RPMI8226 (cell line): ENCODE measurements around the gene KLHL29.
A peak's percentile ranks its signal among the peaks of the same experiment; 100 is the strongest.

ENCODE experiments used
- DNase-seq: peaks from one replicate; pipeline ENCODE4 v3.0.0-alpha.2; 2015

The KLHL29 gene

DNA sequence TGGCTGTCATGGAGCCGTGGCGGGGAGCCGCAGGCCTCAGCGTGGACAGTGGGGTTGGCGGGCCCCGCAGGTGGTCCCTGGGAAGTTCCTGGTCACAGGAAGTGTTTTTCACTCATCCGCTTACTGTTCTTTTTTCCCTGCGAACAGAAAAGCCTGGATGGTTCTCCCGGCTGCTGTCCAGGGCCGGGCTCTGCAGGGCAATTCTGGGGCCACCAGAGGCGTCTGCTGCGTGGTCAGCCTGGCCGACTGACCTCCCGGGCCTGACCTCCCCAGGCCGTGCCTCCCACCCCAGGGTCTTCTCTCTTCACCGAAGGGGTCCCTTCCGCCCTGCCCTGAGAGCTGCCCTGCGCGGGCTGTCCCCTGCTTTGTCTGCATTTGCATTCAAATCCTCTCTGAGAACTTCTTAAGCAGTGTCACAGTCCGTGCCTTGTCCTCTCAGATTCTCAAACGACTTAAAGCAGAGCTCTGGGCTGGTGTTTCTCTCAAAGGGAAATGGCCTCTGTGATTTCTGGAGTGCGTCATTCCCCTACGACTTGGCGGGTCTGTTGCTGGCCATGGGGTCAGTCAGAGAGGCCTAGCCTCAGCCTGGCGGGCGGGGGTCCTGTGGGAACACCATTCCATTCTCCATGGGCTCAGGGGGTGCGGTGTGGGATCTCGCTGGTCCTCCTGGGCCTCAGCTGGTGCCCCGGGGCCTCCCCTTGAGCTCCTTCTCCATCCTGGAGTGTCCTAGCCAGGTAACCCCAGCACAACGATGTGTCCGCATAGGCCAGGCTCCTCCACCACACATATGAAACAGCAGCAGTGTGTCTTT lies 38.3 kb downstream of the KLHL29 start:
- no peak for DNase-seq

DNA sequence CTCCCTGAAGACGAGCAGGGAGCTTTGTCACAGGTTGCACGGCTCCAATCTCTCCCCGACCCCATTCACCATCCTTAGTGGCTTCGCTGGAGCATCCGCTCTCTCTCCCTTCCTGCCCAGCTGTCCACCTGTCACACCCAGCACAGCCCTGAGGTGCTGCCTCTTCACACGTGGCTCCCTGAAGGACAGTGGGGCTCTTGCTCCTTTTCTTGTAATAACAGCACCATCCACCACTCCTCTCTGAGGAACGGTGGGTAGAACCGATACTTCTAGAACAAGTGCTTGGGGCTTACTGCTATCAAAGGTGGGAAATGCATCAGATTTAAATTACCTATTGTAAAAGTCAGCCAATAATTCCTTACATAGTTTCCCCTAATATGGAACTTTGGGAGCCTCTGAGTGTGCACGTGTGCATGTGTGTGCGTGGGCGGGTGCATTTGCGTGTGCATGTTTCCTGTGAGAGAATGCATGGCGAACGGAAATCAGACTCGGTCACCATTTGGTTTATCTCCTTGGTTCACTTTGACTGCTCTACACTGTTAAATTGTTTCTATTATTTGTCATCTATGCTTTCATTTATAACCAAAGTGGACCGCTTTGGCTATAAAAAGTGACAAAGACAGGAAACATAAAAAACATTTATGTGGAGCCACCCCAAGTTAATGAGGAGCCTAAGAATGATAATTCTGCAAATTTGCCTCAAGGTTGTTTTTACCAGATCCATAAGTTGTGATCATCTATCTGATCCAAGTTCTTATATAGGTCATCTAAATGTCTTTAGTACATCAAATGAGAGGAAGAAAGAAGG lies 39.1 kb downstream of the KLHL29 start:
- no peak for DNase-seq

DNA sequence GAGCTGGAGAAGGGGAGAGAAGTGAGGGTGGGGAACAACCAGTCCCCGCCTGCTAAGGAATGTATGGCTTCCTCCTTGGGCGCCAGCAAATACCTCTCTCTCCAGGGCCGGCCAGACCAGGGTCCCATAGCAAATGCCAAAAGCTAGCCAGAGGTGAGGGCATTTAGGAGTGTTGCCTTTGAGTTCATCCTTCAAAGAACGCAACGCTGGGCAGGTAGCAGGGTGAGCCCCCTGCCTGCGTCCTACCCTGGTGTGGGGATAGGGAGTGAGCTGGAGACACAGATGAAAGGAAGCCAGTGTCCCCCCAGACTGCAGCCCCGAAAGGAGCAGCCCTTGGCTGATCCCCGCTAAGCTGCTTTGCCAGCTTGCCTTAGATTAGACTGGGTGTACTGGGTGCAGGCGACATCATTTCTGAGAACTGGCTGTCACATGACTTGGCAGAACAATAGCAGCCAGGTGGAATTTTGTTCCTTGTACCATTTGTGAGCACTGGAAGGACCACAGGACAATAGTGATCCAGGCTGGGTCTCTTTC lies 40.4 kb downstream of the KLHL29 start:
- DNase-seq, result no peak

DNA sequence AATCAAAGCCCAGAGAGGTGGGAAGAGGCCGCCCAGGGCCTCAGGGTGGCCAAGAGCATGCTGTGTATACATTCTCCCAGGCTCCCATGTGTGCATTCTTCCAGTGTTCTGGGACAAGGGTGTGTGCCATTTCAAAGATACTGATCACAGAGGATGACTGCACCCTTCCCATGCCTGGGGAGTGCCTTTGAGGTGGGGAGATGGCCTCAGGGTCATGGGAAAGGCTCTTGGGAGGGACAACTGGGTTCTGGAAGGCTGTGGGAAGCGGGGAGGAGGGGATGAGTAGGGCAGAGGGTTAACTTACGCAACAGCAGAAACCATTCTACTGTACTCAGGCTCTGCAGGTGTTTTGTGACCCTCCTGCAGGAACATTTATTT lies 40.9 kb downstream of the KLHL29 start:
- DNase-seq, result no peak

DNA sequence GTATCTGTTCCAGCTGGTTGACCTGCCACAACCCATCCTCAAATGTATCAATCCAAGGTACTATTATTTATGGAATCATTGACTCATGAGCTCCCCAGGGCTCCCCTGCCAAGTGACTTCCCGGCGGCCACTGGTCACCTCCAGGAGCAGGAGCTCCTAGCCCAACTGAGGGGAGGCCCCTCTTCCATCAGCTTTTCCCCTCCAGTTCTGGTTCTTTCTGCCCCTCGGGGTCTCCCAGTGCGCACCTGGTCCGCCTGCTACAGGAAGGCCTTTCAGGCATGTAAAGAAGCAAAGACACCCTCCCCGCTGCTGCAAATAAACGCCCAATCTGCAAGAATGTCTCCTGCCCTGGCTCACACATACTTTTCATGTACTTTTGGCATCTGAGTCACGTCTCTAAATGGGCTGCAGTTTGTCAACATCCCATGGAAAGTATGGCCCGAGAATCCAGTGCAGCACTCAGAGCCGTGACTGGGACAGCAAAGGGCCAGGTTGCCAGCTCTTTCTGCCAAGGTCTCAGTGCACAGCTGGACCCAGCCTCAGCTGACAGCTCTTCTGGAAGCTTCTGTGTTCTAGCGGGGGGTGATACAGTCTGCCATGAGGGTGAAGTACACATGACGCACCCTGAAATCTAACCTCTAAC lies 41.4 kb downstream of the KLHL29 start:
- no peak for DNase-seq

DNA sequence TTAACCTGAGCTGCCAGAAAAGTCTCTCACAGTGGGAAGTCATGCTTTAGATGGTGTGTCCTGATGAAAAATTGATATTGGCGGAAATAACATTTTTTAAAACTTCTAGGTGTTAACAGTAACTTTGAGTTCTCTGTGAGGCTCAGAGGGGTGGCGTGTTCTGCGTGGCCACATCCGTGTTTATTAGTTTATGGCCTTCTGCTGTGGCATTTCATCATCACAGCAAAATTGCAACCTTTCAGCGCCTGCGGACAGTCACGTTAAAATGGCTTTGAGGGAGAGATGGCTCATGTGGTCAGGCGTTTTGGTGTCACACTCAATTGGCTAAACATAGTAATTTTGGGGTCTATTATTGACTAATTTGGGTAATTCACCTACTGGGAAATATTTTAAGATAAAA lies 42.4 kb downstream of the KLHL29 start:
- no peak for DNase-seq

DNA sequence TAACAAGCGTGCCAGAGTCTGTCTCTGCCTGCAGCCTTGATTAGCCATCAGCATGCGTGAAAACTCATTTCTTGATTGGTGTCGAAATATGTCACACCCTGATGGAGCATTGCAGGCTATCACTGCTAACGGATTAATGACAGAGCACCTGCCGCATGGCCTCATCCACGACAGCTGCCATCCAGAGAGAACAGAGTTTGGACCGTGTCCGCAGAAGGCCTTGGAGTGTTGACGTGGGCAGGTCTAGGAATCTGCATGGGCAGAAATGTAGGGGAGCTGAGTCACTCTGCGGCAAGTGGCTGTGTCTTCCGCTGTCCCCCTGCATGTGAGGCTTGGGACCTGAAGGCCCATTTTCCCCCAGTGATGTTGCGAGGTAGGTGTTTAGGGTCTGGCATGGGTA lies 43.0 kb downstream of the KLHL29 start:
- DNase-seq, result no peak

DNA sequence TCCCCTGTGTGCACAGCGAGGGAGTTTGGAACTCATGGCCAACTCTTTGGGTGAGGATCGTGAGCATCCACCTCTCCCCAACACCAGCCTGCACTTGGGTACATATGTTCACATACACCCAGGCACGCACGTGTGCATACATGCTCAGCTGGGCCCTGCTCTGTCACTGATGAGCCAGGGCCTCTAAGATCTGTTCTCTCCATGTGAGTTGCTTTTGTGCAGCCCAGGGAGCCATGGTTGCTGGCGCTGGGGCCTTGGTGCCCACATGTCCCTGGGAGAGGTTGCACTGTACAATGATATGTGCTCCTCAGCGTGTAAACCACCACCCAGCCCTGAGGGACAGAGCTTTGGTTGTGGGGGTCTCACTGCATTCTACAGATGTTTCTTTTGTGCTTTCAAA lies 44.1 kb downstream of the KLHL29 start:
- DNase-seq, result no peak

DNA sequence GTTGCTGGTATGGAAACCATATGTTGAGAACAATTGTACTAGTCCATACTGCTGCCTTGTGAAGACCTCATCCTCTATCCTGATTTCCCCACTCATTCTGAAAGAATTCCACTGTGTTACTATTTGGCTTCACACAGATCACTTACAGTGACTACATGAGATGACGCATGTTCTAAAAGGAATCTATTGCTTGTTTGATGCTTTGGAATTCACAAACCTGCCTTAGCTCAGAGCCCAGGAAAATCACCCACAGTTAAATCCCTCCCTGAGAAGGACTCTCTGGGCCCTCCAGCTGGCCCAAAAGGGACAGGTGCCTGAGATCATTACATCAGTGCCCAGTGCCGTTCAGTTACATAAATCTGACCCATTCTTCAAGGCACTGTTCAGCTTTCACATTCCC lies 45.3 kb downstream of the KLHL29 start:
- DNase-seq, result no peak

DNA sequence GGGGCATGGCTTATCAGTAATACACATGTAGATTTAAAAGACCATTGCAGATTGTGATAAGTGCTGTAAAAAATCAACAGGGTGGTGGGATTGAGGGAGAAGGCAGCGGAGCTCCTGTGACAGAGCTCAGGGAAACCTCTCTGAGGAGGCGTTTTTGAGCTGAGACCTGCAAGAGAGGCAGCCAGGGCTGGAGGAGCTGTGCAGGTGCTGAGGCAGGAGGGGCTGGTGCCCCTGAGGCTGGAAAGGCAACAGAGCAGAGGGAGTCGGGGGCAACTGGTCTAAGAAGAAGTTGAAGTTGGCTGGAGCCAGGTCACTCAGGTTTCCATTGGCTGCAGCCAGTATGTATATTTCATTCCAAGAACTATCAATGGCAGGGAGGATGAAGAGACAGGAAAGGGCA lies 47.6 kb downstream of the KLHL29 start:
- DNase-seq, result no peak

DNA sequence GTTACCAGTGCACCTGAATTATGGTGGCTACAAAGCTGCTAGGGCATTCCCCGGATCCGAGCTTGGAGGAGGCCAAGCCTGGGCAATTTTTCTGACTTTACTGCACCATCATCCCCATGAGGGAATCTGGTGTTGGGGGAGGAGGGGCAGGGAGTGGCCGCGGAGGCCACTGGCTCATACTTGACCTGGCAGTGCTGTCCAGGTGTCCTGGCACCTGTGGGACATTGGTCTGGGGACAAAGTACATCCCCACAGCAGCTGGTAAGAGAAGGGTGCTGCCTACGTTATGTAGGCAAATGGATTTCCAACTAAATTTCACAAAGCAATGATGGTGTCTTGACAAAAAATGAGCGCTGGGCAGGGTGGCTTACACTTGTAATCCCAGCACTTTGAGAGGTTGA lies 48.3 kb downstream of the KLHL29 start:
- no peak for DNase-seq

DNA sequence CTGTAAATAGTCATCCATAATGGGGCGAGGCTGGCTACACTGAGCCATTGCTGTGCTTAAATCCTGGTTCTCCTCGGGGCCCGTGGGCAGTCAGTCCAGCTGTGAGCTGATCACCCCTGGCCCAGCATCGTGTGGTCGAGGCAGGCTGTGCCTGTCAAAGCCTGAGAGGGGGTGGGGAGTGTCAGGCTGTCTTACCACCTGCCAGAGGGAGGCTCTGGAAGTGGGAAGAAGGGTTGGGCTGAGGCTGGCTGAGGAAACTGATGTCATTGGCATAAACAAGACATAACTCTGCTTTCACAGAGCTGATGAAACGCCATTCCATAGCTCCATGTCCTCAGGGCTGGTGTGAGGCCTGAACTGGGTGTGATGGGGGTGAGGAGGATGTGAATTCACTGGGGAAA lies 49.7 kb downstream of the KLHL29 start:
- no peak for DNase-seq

DNA sequence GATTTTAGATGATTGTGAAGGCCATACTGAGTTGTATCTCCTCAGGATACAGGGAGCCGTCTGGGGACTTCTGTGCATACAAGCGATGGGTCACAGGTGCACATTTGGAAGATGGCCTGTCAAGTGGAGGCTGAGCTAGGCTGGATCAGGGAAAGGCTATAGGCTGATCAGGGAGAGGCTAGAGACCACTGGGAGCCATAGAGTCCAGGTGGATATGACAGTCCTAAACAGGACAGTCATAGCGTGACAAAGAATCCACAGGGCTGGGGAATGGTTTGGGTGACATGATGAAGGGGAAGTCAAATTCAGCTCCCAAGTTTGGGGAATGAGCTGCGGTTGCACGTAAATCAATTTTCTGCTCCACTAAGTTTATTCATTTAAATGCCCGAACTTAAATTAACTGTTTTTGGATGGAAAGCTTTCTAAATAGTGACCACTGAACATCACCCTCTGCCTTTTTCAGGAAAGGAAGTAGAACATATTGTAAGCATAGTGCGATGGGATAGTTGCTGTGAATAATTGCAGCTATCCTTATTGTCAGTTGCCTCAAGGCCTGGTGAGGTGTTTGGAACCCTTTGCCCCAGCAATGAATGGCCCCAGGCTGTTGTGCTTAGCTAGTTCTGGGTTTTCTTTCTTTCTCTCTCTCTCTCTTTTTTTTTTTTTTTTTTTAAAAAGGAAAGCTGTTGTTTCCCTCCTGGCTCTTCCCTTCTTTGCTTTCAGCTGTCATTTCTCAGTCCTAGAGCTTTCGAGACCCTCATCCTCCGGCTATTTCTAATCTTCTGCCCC lies 50.5 kb downstream of the KLHL29 start:
- DNase-seq, result no peak

DNA sequence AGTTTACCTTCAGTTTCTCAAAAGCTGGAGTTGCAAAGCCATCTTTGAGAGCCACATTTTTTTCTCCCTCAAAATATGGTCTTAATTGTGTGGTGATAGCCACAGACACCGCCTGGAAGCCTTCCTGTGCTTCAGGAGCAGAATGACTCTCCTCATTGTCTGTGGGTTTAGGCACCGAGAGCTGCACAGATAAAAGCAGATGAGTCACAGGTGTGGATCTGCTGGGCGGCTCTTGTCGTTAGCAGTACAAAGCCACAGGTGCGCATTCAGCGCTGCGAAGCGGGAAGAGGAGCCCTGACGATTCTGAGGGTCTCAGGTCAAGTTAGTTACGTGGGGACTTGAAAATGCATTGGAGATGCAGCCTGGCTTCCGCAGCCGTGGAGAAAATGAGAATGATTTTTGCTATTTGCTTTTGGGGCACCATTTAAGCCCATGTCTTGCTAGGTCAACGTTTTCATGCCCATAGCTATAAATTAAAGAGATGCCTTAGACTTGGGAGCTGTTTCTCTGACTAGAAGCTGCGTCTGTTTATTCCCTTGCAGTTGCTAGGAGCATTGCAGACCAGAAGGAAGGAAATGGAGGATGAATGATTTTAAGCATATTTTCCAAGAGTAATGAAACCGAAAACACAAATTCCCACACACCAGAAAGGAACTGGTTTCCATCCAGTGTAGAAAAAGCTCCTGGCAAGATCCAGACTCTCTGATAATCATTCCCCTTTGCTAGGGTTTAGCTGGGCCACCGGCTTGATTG lies 51.5 kb downstream of the KLHL29 start:
- peak; percentile 25 for DNase-seq

DNA sequence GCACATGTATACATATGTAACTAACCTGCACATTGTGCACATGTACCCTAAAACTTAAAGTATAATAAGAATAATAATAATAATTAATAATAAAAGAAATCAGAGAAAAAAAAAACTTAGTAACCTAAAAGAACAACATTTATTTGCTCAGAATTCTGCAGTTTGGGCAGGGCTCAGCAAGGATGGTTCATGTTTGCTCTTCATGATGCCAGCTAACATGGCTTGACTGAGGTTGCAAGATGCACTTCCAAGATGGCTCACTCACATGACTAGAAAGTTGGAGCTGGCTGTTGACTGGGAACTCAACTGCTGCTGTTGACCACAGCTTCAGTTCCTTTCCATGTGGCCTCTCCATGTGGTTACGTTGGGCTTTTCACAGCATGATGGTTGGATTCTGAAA lies 56.4 kb downstream of the KLHL29 start:
- DNase-seq, result no peak

DNA sequence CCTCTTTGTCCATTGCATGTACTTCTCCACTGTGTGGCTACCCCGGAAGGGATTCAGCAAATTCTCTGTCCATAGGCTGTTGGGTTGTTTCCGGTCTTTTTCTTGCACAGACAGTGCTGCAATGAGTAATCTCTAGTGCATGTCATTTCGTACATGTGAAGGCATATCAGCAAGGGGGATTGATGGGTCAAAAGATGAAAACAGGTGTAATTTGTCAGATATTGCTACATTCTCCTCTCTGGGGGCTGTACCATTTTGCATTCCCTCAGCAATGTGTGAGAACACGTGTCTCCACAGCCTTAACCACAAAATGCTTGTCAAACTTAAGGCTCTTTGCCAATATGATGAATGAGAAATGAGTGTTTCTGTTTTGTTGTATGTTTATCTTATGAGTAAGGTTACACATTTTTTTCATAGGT lies 60.5 kb downstream of the KLHL29 start:
- peak; percentile 53 for DNase-seq

DNA sequence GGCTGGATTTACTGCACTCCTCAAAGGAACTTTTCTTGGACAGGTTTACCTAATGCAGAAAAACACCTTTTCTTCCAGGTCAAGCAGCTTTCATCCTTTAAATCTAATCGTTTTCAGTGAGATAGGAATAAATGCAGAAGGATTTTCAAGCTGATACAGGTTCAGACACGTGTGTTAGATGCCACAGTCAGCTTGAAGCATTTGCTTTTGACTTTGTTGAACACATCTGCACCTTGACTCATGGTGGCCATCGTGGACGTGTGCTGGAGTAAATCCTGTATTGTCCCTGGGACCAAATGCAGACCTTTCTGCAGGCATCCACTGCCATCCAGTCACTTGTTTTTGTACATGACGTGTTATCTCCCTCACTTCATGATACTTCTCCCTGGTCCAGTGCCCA lies 61.9 kb downstream of the KLHL29 start:
- no peak for DNase-seq

DNA sequence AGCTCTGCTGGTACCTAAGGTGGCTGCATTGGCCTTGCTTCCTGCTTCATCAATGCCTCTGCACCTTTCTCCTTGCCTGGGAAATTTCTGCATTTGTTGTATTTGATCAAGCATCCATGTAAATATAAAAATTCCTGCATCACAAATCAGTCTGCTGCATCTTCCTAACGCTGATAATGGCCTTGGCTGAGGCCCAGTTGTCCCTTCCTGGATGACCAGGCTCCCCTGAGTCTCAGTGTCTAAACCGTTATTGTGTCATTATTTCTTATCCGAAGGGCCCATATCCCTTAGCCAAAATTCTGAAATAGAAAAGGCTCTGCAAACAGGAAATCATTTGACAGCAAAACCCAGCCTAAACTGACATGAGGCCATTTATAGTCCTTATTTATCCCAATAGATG lies 62.4 kb downstream of the KLHL29 start:
- DNase-seq, result no peak

DNA sequence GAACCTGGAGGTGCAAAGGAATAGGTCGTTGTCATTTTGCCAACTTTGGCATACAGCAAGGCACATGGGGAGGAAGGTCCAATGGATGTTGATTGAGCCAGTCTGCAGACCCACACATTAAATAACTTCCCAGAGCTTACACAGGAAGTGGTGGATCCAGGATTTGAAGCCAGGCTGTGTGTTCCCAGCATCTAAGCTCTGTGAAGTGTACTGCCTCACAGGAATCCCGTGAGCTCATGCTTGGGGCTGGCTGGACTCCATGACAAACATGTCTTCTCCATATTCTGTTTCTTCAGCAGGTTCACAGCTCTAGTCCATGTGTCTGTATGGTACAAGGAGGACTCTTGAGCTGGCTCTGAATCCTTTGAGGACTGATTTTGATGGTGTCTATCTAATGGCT lies 63.9 kb downstream of the KLHL29 start:
- no peak for DNase-seq

DNA sequence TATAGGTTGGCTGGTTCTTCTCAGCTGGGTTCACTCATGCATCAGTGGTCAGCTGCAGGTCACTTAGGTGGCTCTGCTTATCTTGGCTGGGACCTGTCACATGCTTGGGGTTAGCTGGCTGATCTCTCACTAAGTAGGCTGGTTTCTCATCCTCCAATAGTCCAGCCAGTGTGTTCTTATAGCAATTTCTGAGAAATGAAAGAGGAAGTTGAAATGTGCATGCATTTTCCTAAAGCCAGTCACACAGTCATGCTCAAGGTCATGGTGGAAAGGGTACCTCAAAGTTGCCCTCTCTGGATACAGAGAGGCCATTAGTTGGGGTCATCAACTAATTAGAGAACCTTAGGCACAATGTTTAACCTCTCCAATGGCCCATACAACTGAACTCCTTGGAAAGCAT lies 64.4 kb downstream of the KLHL29 start:
- DNase-seq, result peak; percentile 67

DNA sequence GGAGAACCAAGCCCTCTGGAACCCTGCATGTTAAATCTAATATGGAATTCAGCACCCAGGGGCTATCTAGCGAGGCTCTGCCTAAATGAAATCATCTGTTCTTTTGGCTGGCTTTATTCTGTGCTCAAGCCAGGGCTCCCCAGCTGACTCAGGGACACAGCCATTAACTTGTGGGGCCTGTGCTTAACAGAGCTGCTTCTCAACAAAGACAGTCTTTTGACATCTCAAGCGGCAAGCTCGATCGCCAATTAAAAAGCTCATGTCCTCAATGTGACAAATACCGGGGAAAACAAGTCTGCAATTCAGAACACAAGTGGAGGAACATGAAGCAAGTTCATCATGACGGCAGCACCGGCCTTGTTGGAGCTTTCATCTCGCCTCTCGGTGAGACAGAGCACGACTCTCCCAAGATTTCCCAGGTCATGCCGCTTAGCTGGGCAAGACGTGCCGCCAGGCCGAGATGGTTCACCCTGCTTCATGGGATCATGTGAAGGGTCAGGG lies 64.9 kb downstream of the KLHL29 start:
- peak; percentile 15 for DNase-seq

DNA sequence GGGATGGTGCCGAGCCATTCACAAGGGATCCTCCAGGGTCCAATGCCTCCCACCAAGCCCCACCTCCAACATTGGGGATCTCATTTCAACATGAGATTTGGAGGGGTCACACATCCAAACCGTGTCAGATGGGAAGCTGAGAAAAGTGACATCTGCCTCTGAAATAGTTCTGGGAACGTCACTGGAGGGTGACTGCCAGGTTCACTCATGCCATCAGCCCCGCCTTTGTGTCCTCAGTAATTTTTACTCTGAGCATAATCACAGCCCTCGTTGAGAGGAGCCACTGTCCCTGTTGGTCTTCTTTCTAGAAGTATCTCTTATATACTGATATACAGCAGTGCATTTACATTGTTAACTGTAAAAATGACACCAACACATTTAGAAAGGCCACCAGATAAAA lies 67.4 kb downstream of the KLHL29 start:
- DNase-seq, result no peak
